Endothelial cell of umbilical vein (primary cell): ENCODE data around the gene DCDC1. TPM values are rescaled to one million over a fixed set of nuclear protein-coding genes. Genes with fewer than 3 reads are reported as not detected.

ENCODE experiments used
- BruUV-seq: library from RNA; stranded (reverse); fragments of 400-500 nt; replicated peaks from 2 replicates; lab custom pipeline; 2021; lab: Mats Ljungman, UMichigan
- CTCF ChIA-PET: fragments of 300-600, 350-600 bp; sonication (Branson Sonifier 250); formaldehyde crosslinking; loops from one replicate; lab custom pipeline; 2021; ENCODE audit warnings: antibody characterized with exemption, inconsistent platforms; lab: Charles Lee
- POLR2A ChIA-PET: fragments of 300-600, 350-600 bp; sonication (Branson Sonifier 250); formaldehyde crosslinking; loops from one replicate; lab custom pipeline; 2021; ENCODE audit warnings: antibody characterized with exemption, inconsistent platforms; lab: Charles Lee
- DNase-seq: peaks from one replicate; pipeline ENCODE4 v3.0.0-alpha.2; 2011; ENCODE audit warnings: low read depth, low spot score
- FAIRE-seq: peaks from 2 replicates; lab custom pipeline; 2011; peaks lifted over from hg19 to GRCh38; lab: Jason Lieb, UNC
- H2AFZ ChIP-seq: 2 replicates; pipeline ENCODE4 v1.6.0; 2012; ENCODE audit warnings: low read depth, low read length, control low read depth, inconsistent platforms
- H3K27ac ChIP-seq: 2 replicates; pipeline ENCODE4 v1.5.1; 2011; ENCODE audit warnings: low read depth, mild to moderate bottlenecking, control low read depth, low read length, moderate library complexity; ENCODE audit not compliant: insufficient read depth
- H3K27me3 ChIP-seq, 2 experiments: 2 replicates each; pipeline versions ENCODE4 v1.6.0 to v1.6.1; 2011; ENCODE audit warnings: low read length in 2 of 2, mixed read lengths in 1 of 2; ENCODE audit not compliant: control insufficient read depth in 2 of 2, insufficient read depth in 2 of 2
- H3K36me3 ChIP-seq, 2 experiments: 2 replicates in 1 of 2; 3 replicates in 1 of 2; pipeline ENCODE4 v1.5.1; 2011; ENCODE audit warnings: low read length in 2 of 2, mild to moderate bottlenecking in 1 of 2, moderate library complexity in 1 of 2; ENCODE audit not compliant: control insufficient read depth in 2 of 2, insufficient read depth in 2 of 2; ENCODE audit errors: extremely low read depth in 1 of 2
- H3K4me1 ChIP-seq: 3 replicates; pipeline ENCODE4 v1.5.1; 2011; ENCODE audit warnings: mild to moderate bottlenecking, low read length; ENCODE audit not compliant: control insufficient read depth, insufficient read depth; ENCODE audit errors: extremely low read depth
- H3K4me2 ChIP-seq: 2 replicates; pipeline ENCODE4 v1.6.1; 2011; ENCODE audit warnings: low read length, control low read depth, mixed read lengths; ENCODE audit not compliant: insufficient read depth
- H3K4me3 ChIP-seq, 3 experiments: fragments of 200-600 bp in 1 of 3; sonication (generic), shearing (Covaris generic) in 1 of 3; replicated peaks in 1 of 3; 2 replicates each; pipeline ENCODE4 v1.5.1; 2011 to 2016; ENCODE audit warnings: control low read depth in 3 of 3, low read length in 3 of 3, mild to moderate bottlenecking in 2 of 3, inconsistent platforms in 1 of 3, low read depth in 1 of 3, moderate library complexity in 1 of 3; ENCODE audit not compliant: insufficient read depth in 1 of 3
- H3K79me2 ChIP-seq: 2 replicates; pipeline ENCODE4 v1.6.0; 2012; ENCODE audit warnings: low read length, inconsistent platforms; ENCODE audit not compliant: control insufficient read depth, insufficient read depth
- H3K9ac ChIP-seq: replicated peaks from 2 replicates; pipeline ENCODE3; 2011; ENCODE audit warnings: low read length, control low read depth; ENCODE audit not compliant: insufficient read depth; ENCODE audit errors: extremely low read depth
- H3K9me1 ChIP-seq: replicated peaks from 3 replicates; pipeline ENCODE4 v1.6.0; 2011; ENCODE audit warnings: mild to moderate bottlenecking, low read length; ENCODE audit not compliant: control insufficient read depth, insufficient read depth; ENCODE audit errors: extremely low read depth
- H3K9me3 ChIP-seq: replicated peaks from 2 replicates; pipeline ENCODE4 v1.5.1; 2012; ENCODE audit warnings: low read length, inconsistent platforms; ENCODE audit not compliant: control insufficient read depth, insufficient read depth
- H4K20me1 ChIP-seq: replicated peaks from 2 replicates; pipeline ENCODE3; 2011; ENCODE audit warnings: mild to moderate bottlenecking, low read length; ENCODE audit not compliant: control insufficient read depth, insufficient read depth; ENCODE audit errors: extremely low read depth
- EZH2 ChIP-seq: IDR thresholded peaks from 2 replicates; pipeline ENCODE4 v1.6.1; 2012; ENCODE audit warnings: borderline replicate concordance, low read depth, mild to moderate bottlenecking, moderate library complexity, low read length, inconsistent platforms; ENCODE audit not compliant: severe bottlenecking
- FOS ChIP-seq: IDR thresholded peaks from 2 replicates; pipeline ENCODE4 v1.6.1; 2011; ENCODE audit warnings: mild to moderate bottlenecking, low read length, moderate library complexity, borderline replicate concordance; ENCODE audit not compliant: insufficient read depth
- GATA2 ChIP-seq: IDR thresholded peaks from 2 replicates; pipeline ENCODE4 v1.7.0; 2011; ENCODE audit warnings: low read depth, mild to moderate bottlenecking, moderate library complexity, mixed read lengths, low read length; ENCODE audit not compliant: insufficient read length, insufficient read depth
- JUN ChIP-seq: IDR thresholded peaks from 2 replicates; pipeline ENCODE4 v1.6.1; 2011; ENCODE audit warnings: borderline replicate concordance, low read depth; ENCODE audit not compliant: insufficient read length, insufficient read depth
- MYC ChIP-seq: IDR thresholded peaks from one replicate; pipeline ENCODE4 v1.6.1; 2011; ENCODE audit warnings: mild to moderate bottlenecking, low read depth, low read length
- POLR2A ChIP-seq: IDR thresholded peaks from 2 replicates; pipeline ENCODE4 v1.6.1; 2012; ENCODE audit warnings: low read depth, mild to moderate bottlenecking, control low read depth, low read length
- POLR2AphosphoS5 ChIP-seq: IDR thresholded peaks from 2 replicates; pipeline ENCODE4 v1.6.1; 2012; ENCODE audit warnings: low read depth, mild to moderate bottlenecking, control low read depth, low read length, moderate library complexity; ENCODE audit not compliant: insufficient read depth
- dilution Hi-C: fragments of 300-500 bp; cut with MboI; formaldehyde crosslinking; loops from one replicate; pipeline ENCODE4 v1.15.0; 2019; ENCODE audit warnings: low sequenced_read_pairs; ENCODE audit not compliant: extremely low pct_ligation_motif_present
- intact Hi-C: fragments of 100-400 bp; cut with micrococcal nuclease; formaldehyde crosslinking; loops from one replicate; pipeline ENCODE4 v1.10.0; 2022
- polyA plus RNA-seq, 4 experiments: library from polyadenylated mRNA; depleted of rRNA in 3 of 4; stranded (reverse) in 3 of 4; unstranded in 1 of 4; fragments of >200 nt; gene quantifications; 2 replicates each; pipeline versions ENCODE4 v1.2.1 to v1.2.3, GENCODE V29; 2011 to 2012; ENCODE audit warnings: missing spikeins in 1 of 4
- total RNA-seq: library from RNA; stranded (reverse); gene quantifications from 2 replicates; pipeline ENCODE4 v1.2.3, GENCODE V29; 2021
- TF ChIP-seq, protein P1 (sequence below), 2 donors: IDR thresholded peaks; 1 replicate in 1 of 2; 2 replicates in 1 of 2; pipeline ENCODE4 v1.5.1; 2011; ENCODE audit warnings: low read length in 2 of 2, mild to moderate bottlenecking in 2 of 2, moderate library complexity in 2 of 2, control low read depth in 1 of 2, inconsistent platforms in 1 of 2, low read depth in 1 of 2; ENCODE audit not compliant: insufficient read depth in 1 of 2; ENCODE audit errors: extremely low read depth in 1 of 2
- TF ChIP-seq, protein P2 (sequence below): IDR thresholded peaks from 2 replicates; pipeline ENCODE4 v1.6.1; 2011; ENCODE audit not compliant: insufficient read depth, insufficient read length

The DCDC1 gene
- total and polyA plus RNA-seq, 2 donors (not counting 3 experiments of a cell fraction or from before 2014, with no cell fraction given) = 0.04 TPM; not detected in 1

DNA sequence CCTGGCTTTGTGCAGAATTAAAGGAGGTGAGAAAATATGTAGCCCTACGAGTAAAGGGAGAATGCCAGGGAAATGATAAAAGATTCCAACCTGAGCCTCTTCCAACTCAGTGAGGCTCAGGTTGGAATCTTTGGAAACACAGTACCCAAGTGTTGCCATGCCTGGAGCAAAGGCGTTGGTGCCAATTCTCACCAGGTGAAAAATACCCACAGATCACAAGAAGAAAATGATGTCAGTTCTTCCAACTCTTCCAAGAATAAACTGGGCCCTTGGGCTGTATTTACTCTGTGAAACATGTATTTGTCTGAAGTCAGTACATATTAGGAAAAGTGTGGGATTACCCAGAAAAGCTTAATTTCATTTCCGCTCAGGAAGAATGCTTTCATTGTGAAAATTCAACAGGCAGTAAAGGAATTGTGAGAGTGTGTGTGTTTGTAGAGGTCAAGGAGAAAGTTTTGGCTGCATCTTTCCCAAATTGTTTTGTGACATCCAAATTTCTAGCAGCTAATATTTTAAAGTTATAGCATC is 548.0 kb downstream of the DCDC1 start:
- Histone ChIP-seq H3K79me2 (no peaks in the 10 kb centered on the region), H3K9ac (no peak overlapping the region), H3K36me3 (no peaks in the 10 kb centered on the region), H3K9me1 (no peaks in the 10 kb centered on the region), H3K27ac (no peak overlapping the region), H3K27me3 (no peaks in the 10 kb centered on the region), H3K4me3 (no peak overlapping the region), H3K4me2 (no peak overlapping the region), H3K4me1 (no peaks in the 10 kb centered on the region), H3K9me3 (no peaks in the 10 kb centered on the region), H2AFZ (no peak overlapping the region), H4K20me1 (no peaks in the 10 kb centered on the region)
- CTCF ChIA-PET = no interaction called here
- no TSS peak for BruUV-seq
- intact Hi-C loops (no loop called here), dilution Hi-C loops (no loop called here)
- DNase-seq (no peak), FAIRE-seq (no peak)
- no peak for TF ChIP-seq GATA2
- no peak for TF ChIP-seq POLR2A
- TF ChIP-seq, protein P1, sequence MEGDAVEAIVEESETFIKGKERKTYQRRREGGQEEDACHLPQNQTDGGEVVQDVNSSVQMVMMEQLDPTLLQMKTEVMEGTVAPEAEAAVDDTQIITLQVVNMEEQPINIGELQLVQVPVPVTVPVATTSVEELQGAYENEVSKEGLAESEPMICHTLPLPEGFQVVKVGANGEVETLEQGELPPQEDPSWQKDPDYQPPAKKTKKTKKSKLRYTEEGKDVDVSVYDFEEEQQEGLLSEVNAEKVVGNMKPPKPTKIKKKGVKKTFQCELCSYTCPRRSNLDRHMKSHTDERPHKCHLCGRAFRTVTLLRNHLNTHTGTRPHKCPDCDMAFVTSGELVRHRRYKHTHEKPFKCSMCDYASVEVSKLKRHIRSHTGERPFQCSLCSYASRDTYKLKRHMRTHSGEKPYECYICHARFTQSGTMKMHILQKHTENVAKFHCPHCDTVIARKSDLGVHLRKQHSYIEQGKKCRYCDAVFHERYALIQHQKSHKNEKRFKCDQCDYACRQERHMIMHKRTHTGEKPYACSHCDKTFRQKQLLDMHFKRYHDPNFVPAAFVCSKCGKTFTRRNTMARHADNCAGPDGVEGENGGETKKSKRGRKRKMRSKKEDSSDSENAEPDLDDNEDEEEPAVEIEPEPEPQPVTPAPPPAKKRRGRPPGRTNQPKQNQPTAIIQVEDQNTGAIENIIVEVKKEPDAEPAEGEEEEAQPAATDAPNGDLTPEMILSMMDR (IDR thresholded peaks at IDR 0.05; ENCODE audit: extremely low read depth in 1 of 2, insufficient read depth in 1 of 2, low read depth in 1 of 2, low read length in 2 of 2) = no peak
- TF ChIP-seq EZH2 = no peak
- TF ChIP-seq, protein P2, sequence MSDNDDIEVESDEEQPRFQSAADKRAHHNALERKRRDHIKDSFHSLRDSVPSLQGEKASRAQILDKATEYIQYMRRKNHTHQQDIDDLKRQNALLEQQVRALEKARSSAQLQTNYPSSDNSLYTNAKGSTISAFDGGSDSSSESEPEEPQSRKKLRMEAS = no peak
- TF ChIP-seq MYC = no peak
- no peak for TF ChIP-seq JUN
- TF ChIP-seq POLR2AphosphoS5 = no peak
- TF ChIP-seq FOS = no peak
- POLR2A ChIA-PET = no interaction called here
